Activated naive CD4-positive, alpha-beta T cell treated with anti-CD3 and anti-CD28 coated beads, Interleukin-2, amount 50 U/mL, for 24 hours (primary cell): ENCODE measurements around the gene EVI2A.
"Not testable (repeated sequence)": the region's sequence is repeated elsewhere in the genome, so short reads cannot be mapped to it uniquely, and the experiment has no call there.

Experiments used
- H3K27ac Mint-ChIP-seq: one replicate; pipeline ENCODE4 v1.8.0; 2021; ENCODE audit warnings: mild to moderate bottlenecking, mixed read lengths
- H3K27me3 Mint-ChIP-seq: one replicate; pipeline ENCODE4 v1.8.0; 2021; ENCODE audit warnings: mixed read lengths
- H3K36me3 Mint-ChIP-seq: one replicate; pipeline ENCODE4 v1.8.0; 2021; ENCODE audit warnings: mixed read lengths
- H3K4me1 Mint-ChIP-seq: one replicate; pipeline ENCODE4 v1.8.0; 2021; ENCODE audit warnings: mixed read lengths
- H3K4me3 Mint-ChIP-seq: one replicate; pipeline ENCODE4 v1.8.0; 2021; ENCODE audit warnings: mild to moderate bottlenecking, mixed read lengths
- H3K9me3 Mint-ChIP-seq: one replicate; pipeline ENCODE4 v1.8.0; 2021; ENCODE audit warnings: mixed read lengths

EVI2A gene

GRCh38 chr17:31321481-31321880 lies at the start of gene EVI2A:
Gene EVI2A (minus strand): TSS chr17:31321622. CDS start chr17:31319013, 2,609 bp downstream.
- H3K27ac Mint-ChIP-seq = peak within 1 kb of the TSS; percentile 99
- no peaks in the 10 kb centered on the region for H3K27me3 Mint-ChIP-seq
- peak within 1 kb of the TSS; percentile 92 for H3K4me3 Mint-ChIP-seq
- peaks cover 41% of the 10 kb centered on the region for H3K4me1 Mint-ChIP-seq
- H3K9me3 Mint-ChIP-seq = no peaks in the 10 kb centered on the region
- peaks cover 11% of the 10 kb centered on the region for H3K36me3 Mint-ChIP-seq

- H3K4me3 Mint-ChIP-seq = no peak overlapping the region
- H3K36me3 Mint-ChIP-seq = no peaks in the 10 kb centered on the region
- peak overlapping the region; percentile 55 for H3K27ac Mint-ChIP-seq
- H3K27me3 Mint-ChIP-seq = no peaks in the 10 kb centered on the region
- no peaks in the 10 kb centered on the region for H3K9me3 Mint-ChIP-seq
- peaks cover 28% of the 10 kb centered on the region for H3K4me1 Mint-ChIP-seq
These were observed 47.8 kb upstream of the EVI2A start for GRCh38 chr17:31369266-31369665.

- Mint-ChIP-seq H3K27me3 (no peaks in the 10 kb centered on the region), H3K36me3 (peaks cover 7% of the 10 kb centered on the region), H3K27ac (no peak overlapping the region), H3K4me1 (peaks cover 5% of the 10 kb centered on the region), H3K9me3 (no peaks in the 10 kb centered on the region), H3K4me3 (no peak overlapping the region)
These were observed 44.7 kb upstream of the EVI2A start for GRCh38 chr17:31366088-31366487.

GRCh38 chr17:31364012-31364411 lies 42.6 kb upstream of the EVI2A start:
- no peaks in the 10 kb centered on the region for H3K27me3 Mint-ChIP-seq
- H3K9me3 Mint-ChIP-seq = no peaks in the 10 kb centered on the region
- H3K36me3 Mint-ChIP-seq = peaks cover 13% of the 10 kb centered on the region
- H3K4me1 Mint-ChIP-seq = no peaks in the 10 kb centered on the region
- no peak overlapping the region for H3K27ac Mint-ChIP-seq
- H3K4me3 Mint-ChIP-seq = no peak overlapping the region

GRCh38 chr17:31357839-31358394 lies 36.5 kb upstream of the EVI2A start:
- H3K36me3 Mint-ChIP-seq = peaks cover 25% of the 10 kb centered on the region
- no peaks in the 10 kb centered on the region for H3K9me3 Mint-ChIP-seq
- no peak overlapping the region for H3K27ac Mint-ChIP-seq
- H3K4me3 Mint-ChIP-seq = no peak overlapping the region
- no peaks in the 10 kb centered on the region for H3K27me3 Mint-ChIP-seq
- no peaks in the 10 kb centered on the region for H3K4me1 Mint-ChIP-seq

- Mint-ChIP-seq H3K4me1 (no peaks in the 10 kb centered on the region), H3K4me3 (no peak overlapping the region), H3K27ac (no peak overlapping the region)
These were observed 35.7 kb upstream of the EVI2A start for GRCh38 chr17:31357091-31357490.

GRCh38 chr17:31355935-31356334 lies 34.5 kb upstream of the EVI2A start:
- H3K36me3 Mint-ChIP-seq = peaks cover 21% of the 10 kb centered on the region
- H3K27ac Mint-ChIP-seq = no peak overlapping the region
- H3K4me1 Mint-ChIP-seq = no peaks in the 10 kb centered on the region
- no peaks in the 10 kb centered on the region for H3K9me3 Mint-ChIP-seq
- H3K4me3 Mint-ChIP-seq = no peak overlapping the region
- H3K27me3 Mint-ChIP-seq = no peaks in the 10 kb centered on the region

More at GRCh38 chr17:31357091-31357490, 35.7 kb upstream of the EVI2A start:
- Mint-ChIP-seq H3K36me3 (peaks cover 24% of the 10 kb centered on the region), H3K9me3 (no peaks in the 10 kb centered on the region), H3K27me3 (no peaks in the 10 kb centered on the region)

- Mint-ChIP-seq H3K27ac (no peak overlapping the region), H3K9me3 (no peaks in the 10 kb centered on the region), H3K4me1 (no peaks in the 10 kb centered on the region), H3K36me3 (peaks cover 17% of the 10 kb centered on the region), H3K27me3 (no peaks in the 10 kb centered on the region), H3K4me3 (no peak overlapping the region)
These were observed 28.0 kb upstream of the EVI2A start for GRCh38 chr17:31349454-31349853.

GRCh38 chr17:31345191-31345747 lies 23.8 kb upstream of the EVI2A start:
- H3K4me3 Mint-ChIP-seq, H3K4me1 Mint-ChIP-seq: not testable (repeated sequence)

GRCh38 chr17:31339906-31340661 lies 18.7 kb upstream of the EVI2A start:
- H3K9me3 Mint-ChIP-seq = no peaks in the 10 kb centered on the region
- peak overlapping the region; percentile 49 for H3K27ac Mint-ChIP-seq
- H3K27me3 Mint-ChIP-seq = no peaks in the 10 kb centered on the region
- no peak overlapping the region for H3K4me3 Mint-ChIP-seq
- H3K36me3 Mint-ChIP-seq = peaks cover 11% of the 10 kb centered on the region
- H3K4me1 Mint-ChIP-seq = no peaks in the 10 kb centered on the region

More at GRCh38 chr17:31345191-31345747, 23.8 kb upstream of the EVI2A start:
- not testable (repeated sequence) for H3K36me3 Mint-ChIP-seq, H3K27ac Mint-ChIP-seq, H3K27me3 Mint-ChIP-seq, H3K9me3 Mint-ChIP-seq

GRCh38 chr17:31329221-31329620 lies 7.8 kb upstream of the EVI2A start:
- Mint-ChIP-seq H3K9me3 (no peaks in the 10 kb centered on the region), H3K4me1 (peaks cover 24% of the 10 kb centered on the region), H3K4me3 (no peak overlapping the region), H3K36me3 (peaks cover 12% of the 10 kb centered on the region), H3K27ac (no peak overlapping the region), H3K27me3 (no peaks in the 10 kb centered on the region)

- H3K4me1 Mint-ChIP-seq = peaks cover 30% of the 10 kb centered on the region
- no peaks in the 10 kb centered on the region for H3K9me3 Mint-ChIP-seq
- no peak overlapping the region for H3K4me3 Mint-ChIP-seq
- H3K27ac Mint-ChIP-seq = peak overlapping the region; percentile 62
- peaks cover 12% of the 10 kb centered on the region for H3K36me3 Mint-ChIP-seq
- H3K27me3 Mint-ChIP-seq = no peaks in the 10 kb centered on the region
These were observed 6.7 kb upstream of the EVI2A start for GRCh38 chr17:31328160-31328535.

- no peak overlapping the region for H3K4me3 Mint-ChIP-seq
- no peaks in the 10 kb centered on the region for H3K27me3 Mint-ChIP-seq
- peak overlapping the region; percentile 62 for H3K27ac Mint-ChIP-seq
- no peaks in the 10 kb centered on the region for H3K9me3 Mint-ChIP-seq
- H3K36me3 Mint-ChIP-seq = peaks cover 12% of the 10 kb centered on the region
- peaks cover 33% of the 10 kb centered on the region for H3K4me1 Mint-ChIP-seq
These were observed 6.2 kb upstream of the EVI2A start for GRCh38 chr17:31327534-31328159.

GRCh38 chr17:31323551-31323950 lies 2.1 kb upstream of the EVI2A start:
- H3K4me1 Mint-ChIP-seq = peaks cover 35% of the 10 kb centered on the region
- no peak overlapping the region for H3K4me3 Mint-ChIP-seq
- no peaks in the 10 kb centered on the region for H3K27me3 Mint-ChIP-seq
- no peak overlapping the region for H3K27ac Mint-ChIP-seq
- no peaks in the 10 kb centered on the region for H3K9me3 Mint-ChIP-seq
- H3K36me3 Mint-ChIP-seq = peaks cover 9% of the 10 kb centered on the region

GRCh38 chr17:31321966-31322365 lies 544 bp upstream of the EVI2A start:
- Mint-ChIP-seq H3K27ac (peak overlapping the region; percentile 99), H3K4me3 (peak overlapping the region; percentile 92), H3K36me3 (peaks cover 14% of the 10 kb centered on the region), H3K4me1 (peaks cover 36% of the 10 kb centered on the region), H3K9me3 (no peaks in the 10 kb centered on the region), H3K27me3 (no peaks in the 10 kb centered on the region)

GRCh38 chr17:31320791-31321190 lies 631 bp downstream of the EVI2A start:
- peaks cover 12% of the 10 kb centered on the region for H3K36me3 Mint-ChIP-seq
- no peaks in the 10 kb centered on the region for H3K27me3 Mint-ChIP-seq
- H3K27ac Mint-ChIP-seq = peak overlapping the region; percentile 99
- H3K4me1 Mint-ChIP-seq = peaks cover 48% of the 10 kb centered on the region
- peak overlapping the region; percentile 92 for H3K4me3 Mint-ChIP-seq
- H3K9me3 Mint-ChIP-seq = no peaks in the 10 kb centered on the region
